Epithelial cell of proximal tubule (primary cell): ENCODE data around the gene PARD3B. TPM values are rescaled to one million over a fixed set of nuclear protein-coding genes. Genes with fewer than 3 reads are reported as not detected.

Source experiments
- DNase-seq: peaks from one replicate; pipeline ENCODE4 v3.0.0-alpha.2; 2011; ENCODE audit warnings: low read depth
- H3K4me3 ChIP-seq: 2 replicates; pipeline ENCODE4 v1.5.1; 2011; ENCODE audit warnings: low read depth, mild to moderate bottlenecking, low read length
- CTCF ChIP-seq: conservative IDR thresholded peaks from 2 replicates; pipeline ENCODE4 v1.5.1; 2012; ENCODE audit warnings: low read depth, mild to moderate bottlenecking, low read length
- total RNA-seq: library from RNA; depleted of rRNA; stranded (reverse); fragments of >200 nt; gene quantifications from 2 replicates; pipeline ENCODE4 v1.2.3, GENCODE V29; 2015

PARD3B gene
- total RNA-seq, 1 donor from 2014 or later, result 3.6 TPM

- peak; percentile 67 for TF ChIP-seq CTCF
- no peak overlapping the region for H3K4me3 ChIP-seq
- DNase-seq, result peak; percentile 36
Observed at GRCh38 chr2:204871231-204871953, 326.1 kb downstream of the PARD3B start.

GRCh38 chr2:204876311-204876710 is 331.0 kb downstream of the PARD3B start:
- TF ChIP-seq CTCF, result no peak
- no peak overlapping the region for H3K4me3 ChIP-seq
- no peak for DNase-seq

- H3K4me3 ChIP-seq, result no peak overlapping the region
- no peak for TF ChIP-seq CTCF
- no peak for DNase-seq
Observed at GRCh38 chr2:204877691-204878090, 332.4 kb downstream of the PARD3B start.

DNA sequence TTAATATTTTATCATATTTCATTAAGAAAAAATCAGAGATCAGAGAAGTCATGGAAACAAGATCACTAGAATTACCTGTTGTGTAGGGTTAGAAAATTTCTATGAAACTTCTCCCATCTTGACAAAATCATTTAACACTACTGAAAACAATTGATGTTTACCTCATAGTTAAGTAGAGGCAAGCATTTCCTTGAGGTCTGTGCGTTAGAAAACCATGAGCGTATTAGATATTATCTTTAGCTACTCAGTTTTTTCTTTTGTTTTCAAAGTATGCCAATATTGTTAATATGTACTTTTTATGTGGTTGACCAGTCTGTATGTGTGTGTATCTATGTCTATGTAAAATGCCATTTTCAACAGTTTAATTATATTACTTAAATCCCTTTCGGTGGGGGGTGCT is 335.7 kb downstream of the PARD3B start:
- no peak overlapping the region for H3K4me3 ChIP-seq
- no peak for DNase-seq
- no peak for TF ChIP-seq CTCF

DNA sequence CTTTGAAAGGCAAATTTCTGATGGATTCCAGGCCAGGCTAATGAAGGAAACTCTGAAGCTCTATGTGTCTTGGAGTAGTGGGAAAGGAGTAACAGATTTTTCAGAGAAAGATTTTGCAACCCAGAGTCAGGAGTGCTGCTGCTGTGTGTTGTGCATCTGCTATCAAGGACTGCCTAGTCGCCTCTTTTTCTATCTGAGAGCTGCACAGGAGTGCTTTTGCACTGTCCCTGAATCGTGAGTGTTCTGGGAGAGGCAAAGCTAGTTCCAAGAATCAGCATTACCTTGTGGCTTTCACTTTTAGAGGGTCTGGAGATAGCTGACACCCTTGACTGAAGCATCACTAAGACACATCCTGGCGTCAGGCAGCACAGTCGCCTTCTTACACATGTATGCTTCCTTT is 336.4 kb downstream of the PARD3B start:
- DNase-seq, result no peak
- H3K4me3 ChIP-seq, result no peak overlapping the region
- TF ChIP-seq CTCF, result no peak

GRCh38 chr2:204885747-204886146 is 340.5 kb downstream of the PARD3B start:
- H3K4me3 ChIP-seq, result no peak overlapping the region
- peak; percentile 25 for TF ChIP-seq CTCF
- DNase-seq, result no peak

- DNase-seq, result no peak
- no peak for TF ChIP-seq CTCF
Observed at GRCh38 chr2:204886713-204887112, 341.4 kb downstream of the PARD3B start.

More at GRCh38 chr2:204886713-204887112, 341.4 kb downstream of the PARD3B start:
- H3K4me3 ChIP-seq, result no peak overlapping the region
